ENCODE results near the gene FFAR2. TPM values are rescaled to one million over a fixed set of nuclear protein-coding genes. Genes with fewer than 3 reads are reported as not detected.

FFAR2 gene
- total and polyA plus RNA-seq, 11 donors, result 0.12 to 3.4 (median 0.38) TPM; not detected in 2

DNA sequence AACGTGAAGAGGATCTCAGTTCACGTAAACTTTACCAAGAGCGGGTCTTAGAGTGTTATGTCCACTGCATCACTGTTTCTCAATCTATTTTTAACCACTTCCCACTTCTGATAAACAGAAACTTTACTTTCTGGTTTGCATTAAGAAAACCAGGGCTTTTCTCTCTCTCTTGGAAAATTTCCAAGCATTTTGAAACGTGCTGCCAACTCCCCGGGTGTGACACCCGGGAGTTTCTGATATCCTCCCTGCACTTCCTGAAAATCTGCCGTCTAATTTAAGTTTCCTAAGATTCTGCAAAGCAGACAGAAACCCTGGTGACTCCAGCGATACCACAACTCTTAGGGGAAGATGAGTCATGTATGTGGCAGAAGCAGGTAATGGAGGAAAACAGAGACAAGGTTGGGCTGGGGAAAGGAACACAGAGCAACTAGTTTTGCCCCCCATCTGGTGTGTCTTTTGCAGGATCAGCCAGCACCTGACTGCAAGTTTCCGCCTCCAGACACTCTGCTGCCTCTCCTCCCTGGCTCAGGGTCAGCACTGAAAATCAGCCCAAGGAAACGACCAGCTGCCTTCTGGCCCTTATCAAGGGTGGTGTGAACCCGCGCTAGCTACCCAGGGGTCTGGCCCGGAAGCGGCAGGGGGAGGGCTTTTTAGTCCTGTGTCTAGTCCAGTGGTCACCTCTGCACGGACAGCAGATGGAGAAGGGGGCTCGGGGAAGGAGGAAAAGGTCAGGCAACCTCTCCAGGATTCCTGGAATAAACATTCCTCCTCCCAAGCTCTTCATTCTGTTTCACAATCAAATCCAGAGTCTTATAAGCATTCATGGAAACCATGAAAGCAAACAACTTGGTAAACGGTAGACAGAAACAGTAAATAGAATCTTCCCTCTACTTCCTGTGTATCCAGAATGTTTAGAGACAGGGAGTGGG is 11.3 kb upstream of the FFAR2 start:
- peak in 3 of 4 donors; percentile 46 to 55 (median 52) for ATAC-seq
- Histone ChIP-seq H3K36me3 (no peaks in the 10 kb centered on the region), H3K4me3 (peak overlapping the region in 2 of 12 donors; percentile 12 to 25), H3K4me1 (peaks cover 6 to 75% (median 31%) of the 10 kb centered on the region in 12 donors), H3K27me3 (no peaks in the 10 kb centered on the region), H3K27ac (peak overlapping the region in 8 of 12 donors; percentile 9 to 81 (median 30)), H3K9me3 (peaks cover 0 to 4% (median under 1%) of the 10 kb centered on the region in 12 donors)
- no peak for DNase-seq
- TF ChIP-seq, protein P1, sequence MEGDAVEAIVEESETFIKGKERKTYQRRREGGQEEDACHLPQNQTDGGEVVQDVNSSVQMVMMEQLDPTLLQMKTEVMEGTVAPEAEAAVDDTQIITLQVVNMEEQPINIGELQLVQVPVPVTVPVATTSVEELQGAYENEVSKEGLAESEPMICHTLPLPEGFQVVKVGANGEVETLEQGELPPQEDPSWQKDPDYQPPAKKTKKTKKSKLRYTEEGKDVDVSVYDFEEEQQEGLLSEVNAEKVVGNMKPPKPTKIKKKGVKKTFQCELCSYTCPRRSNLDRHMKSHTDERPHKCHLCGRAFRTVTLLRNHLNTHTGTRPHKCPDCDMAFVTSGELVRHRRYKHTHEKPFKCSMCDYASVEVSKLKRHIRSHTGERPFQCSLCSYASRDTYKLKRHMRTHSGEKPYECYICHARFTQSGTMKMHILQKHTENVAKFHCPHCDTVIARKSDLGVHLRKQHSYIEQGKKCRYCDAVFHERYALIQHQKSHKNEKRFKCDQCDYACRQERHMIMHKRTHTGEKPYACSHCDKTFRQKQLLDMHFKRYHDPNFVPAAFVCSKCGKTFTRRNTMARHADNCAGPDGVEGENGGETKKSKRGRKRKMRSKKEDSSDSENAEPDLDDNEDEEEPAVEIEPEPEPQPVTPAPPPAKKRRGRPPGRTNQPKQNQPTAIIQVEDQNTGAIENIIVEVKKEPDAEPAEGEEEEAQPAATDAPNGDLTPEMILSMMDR (IDR thresholded peaks at IDR 0.05), result no peak
- no peak for TF ChIP-seq POLR2A (IDR thresholded peaks at IDR 0.05)
- WGBS, 4 donors, result 4 to 11% (median 9%) methylated on average over 17 of the region's 17 CpGs
- intact Hi-C loops (cut with DNase I), result loop anchor here in 1 of 10 donors (2.0 kb wide), 1 partner anchor 22 kb away; no protein-coding TSS in a partner anchor

- intact Hi-C loops (cut with DNase I), result loop anchor here in 1 of 10 donors (2.0 kb wide), 1 partner anchor 21 kb away; no protein-coding TSS in a partner anchor
- 86 to 91% (median 88%) methylated on average over 15 of the region's 15 CpGs for WGBS, 4 donors
- DNase-seq, result no peak
- Histone ChIP-seq H3K4me3 (no peak overlapping the region), H3K4me1 (peaks cover 6 to 73% (median 31%) of the 10 kb centered on the region in 12 donors), H3K36me3 (no peaks in the 10 kb centered on the region), H3K27ac (peak overlapping the region in 5 of 12 donors; percentile 11 to 81 (median 31)), H3K27me3 (no peaks in the 10 kb centered on the region), H3K9me3 (no peaks in the 10 kb centered on the region)
- TF ChIP-seq, protein P1 (IDR thresholded peaks at IDR 0.05), result no peak
- no peak for TF ChIP-seq POLR2A (IDR thresholded peaks at IDR 0.05)
- no peak for ATAC-seq
Observed at GRCh38 chr19:35437406-35437951, 10.6 kb upstream of the FFAR2 start.

GRCh38 chr19:35438096-35438495 is 10.0 kb upstream of the FFAR2 start:
- no peak for ATAC-seq
- Histone ChIP-seq H3K27me3 (no peaks in the 10 kb centered on the region), H3K4me1 (peaks cover 6 to 73% (median 31%) of the 10 kb centered on the region in 12 donors), H3K4me3 (no peak overlapping the region), H3K9me3 (no peaks in the 10 kb centered on the region), H3K27ac (no peak overlapping the region), H3K36me3 (no peaks in the 10 kb centered on the region)
- 87 to 91% (median 90%) methylated on average over 5 of the region's 5 CpGs for WGBS, 4 donors
- DNase-seq, result no peak
- TF ChIP-seq, protein P1 (IDR thresholded peaks at IDR 0.05), result no peak
- no peak for TF ChIP-seq POLR2A (IDR thresholded peaks at IDR 0.05)
- intact Hi-C loops (cut with DNase I), result no loop called here

- WGBS, 4 donors, result 50 to 65% (median 55%) methylated on average over 5 of the region's 5 CpGs
- Histone ChIP-seq H3K36me3 (no peaks in the 10 kb centered on the region), H3K9me3 (no peaks in the 10 kb centered on the region), H3K4me3 (no peak overlapping the region), H3K27ac (no peak overlapping the region), H3K27me3 (no peaks in the 10 kb centered on the region), H3K4me1 (peaks cover 6 to 68% (median 31%) of the 10 kb centered on the region in 12 donors)
- TF ChIP-seq, protein P1 (IDR thresholded peaks at IDR 0.05), result no peak
- TF ChIP-seq POLR2A (IDR thresholded peaks at IDR 0.05), result no peak
- intact Hi-C loops (cut with DNase I), result no loop called here
- ATAC-seq (no peak), DNase-seq (no peak)
Observed at GRCh38 chr19:35438527-35438926, 9.5 kb upstream of the FFAR2 start.
